Esophagus muscularis mucosa (tissue), 4 donors: Measurements from ENCODE around the gene IL17C.

ENCODE experiments used
- EP300 ChIP-seq: sonication (generic); formaldehyde crosslinking; IDR thresholded peaks from one replicate; pipeline ENCODE4 v1.6.1; 2017; ENCODE audit warnings: antibody characterized with exemption
- POLR2A ChIP-seq: fragments of 450-650 bp; IDR thresholded peaks from one replicate; pipeline ENCODE4 v1.6.1; 2017; ENCODE audit warnings: antibody characterized with exemption, moderate library complexity, mild to moderate bottlenecking, low read depth
- TF ChIP-seq, protein P1 (sequence below), 3 experiments: fragments of 200-600 bp in 2 of 3; fragments of 450-650 bp in 1 of 3; sonication (generic) in 2 of 3; IDR thresholded peaks; one replicate each; pipeline ENCODE4 v1.5.1; 2017 to 2019; ENCODE audit warnings: antibody characterized with exemption in 3 of 3, mild to moderate bottlenecking in 2 of 3, moderate library complexity in 1 of 3

DNA sequence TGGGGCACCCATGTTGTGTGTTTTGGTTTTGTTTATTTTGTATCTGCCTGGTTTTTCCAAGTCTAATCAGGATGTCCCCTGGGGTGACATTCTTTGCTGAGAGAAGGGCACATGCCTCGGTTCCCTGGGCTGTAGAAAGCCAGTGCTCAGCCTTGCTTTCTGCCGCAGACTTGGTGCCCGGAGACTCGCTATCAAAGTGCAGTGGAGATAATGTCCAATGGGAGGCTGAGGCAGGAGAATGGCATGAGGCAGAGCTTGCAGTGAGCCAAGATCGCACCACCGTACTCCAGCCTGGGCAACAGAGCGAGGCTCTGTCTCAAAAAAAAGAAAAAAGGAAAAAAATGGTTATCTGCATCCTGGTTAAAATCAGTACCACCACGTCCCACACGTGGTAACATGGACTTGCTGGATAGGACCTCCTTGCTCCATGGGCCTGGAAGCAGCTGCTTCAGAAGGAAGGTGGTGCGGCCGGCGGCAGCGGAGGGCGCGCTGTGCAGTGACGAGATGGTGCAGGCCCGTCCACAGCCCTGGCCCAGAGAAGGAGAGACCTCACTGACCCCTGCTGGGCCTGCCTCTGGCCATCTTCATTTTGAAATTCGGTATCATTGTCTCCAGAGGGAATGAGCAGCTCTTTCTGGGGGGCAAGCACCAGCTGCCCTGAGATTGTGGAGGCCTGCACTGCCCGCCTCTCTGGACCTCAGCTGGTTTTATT lies 19.3 kb upstream of the IL17C start:
- TF ChIP-seq, protein P1, sequence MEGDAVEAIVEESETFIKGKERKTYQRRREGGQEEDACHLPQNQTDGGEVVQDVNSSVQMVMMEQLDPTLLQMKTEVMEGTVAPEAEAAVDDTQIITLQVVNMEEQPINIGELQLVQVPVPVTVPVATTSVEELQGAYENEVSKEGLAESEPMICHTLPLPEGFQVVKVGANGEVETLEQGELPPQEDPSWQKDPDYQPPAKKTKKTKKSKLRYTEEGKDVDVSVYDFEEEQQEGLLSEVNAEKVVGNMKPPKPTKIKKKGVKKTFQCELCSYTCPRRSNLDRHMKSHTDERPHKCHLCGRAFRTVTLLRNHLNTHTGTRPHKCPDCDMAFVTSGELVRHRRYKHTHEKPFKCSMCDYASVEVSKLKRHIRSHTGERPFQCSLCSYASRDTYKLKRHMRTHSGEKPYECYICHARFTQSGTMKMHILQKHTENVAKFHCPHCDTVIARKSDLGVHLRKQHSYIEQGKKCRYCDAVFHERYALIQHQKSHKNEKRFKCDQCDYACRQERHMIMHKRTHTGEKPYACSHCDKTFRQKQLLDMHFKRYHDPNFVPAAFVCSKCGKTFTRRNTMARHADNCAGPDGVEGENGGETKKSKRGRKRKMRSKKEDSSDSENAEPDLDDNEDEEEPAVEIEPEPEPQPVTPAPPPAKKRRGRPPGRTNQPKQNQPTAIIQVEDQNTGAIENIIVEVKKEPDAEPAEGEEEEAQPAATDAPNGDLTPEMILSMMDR (IDR thresholded peaks at IDR 0.05): no peak
- TF ChIP-seq EP300 (no peak), POLR2A (no peak)
